NOMO-1 treated with dmso at 0.1 percent for 144 hours (cell line): ENCODE data around the gene ABL1.
A peak's percentile ranks its signal among the peaks of the same experiment; 100 is the strongest.
"Not testable (repeated sequence)": the region's sequence is repeated elsewhere in the genome, so short reads cannot be mapped to it uniquely, and the experiment has no call there.

Experiments
- DNase-seq: peaks from one replicate; lab custom pipeline; 2025; ENCODE audit not compliant: unreplicated experiment; lab: John Stamatoyannopoulos, UW

The ABL1 gene

DNA sequence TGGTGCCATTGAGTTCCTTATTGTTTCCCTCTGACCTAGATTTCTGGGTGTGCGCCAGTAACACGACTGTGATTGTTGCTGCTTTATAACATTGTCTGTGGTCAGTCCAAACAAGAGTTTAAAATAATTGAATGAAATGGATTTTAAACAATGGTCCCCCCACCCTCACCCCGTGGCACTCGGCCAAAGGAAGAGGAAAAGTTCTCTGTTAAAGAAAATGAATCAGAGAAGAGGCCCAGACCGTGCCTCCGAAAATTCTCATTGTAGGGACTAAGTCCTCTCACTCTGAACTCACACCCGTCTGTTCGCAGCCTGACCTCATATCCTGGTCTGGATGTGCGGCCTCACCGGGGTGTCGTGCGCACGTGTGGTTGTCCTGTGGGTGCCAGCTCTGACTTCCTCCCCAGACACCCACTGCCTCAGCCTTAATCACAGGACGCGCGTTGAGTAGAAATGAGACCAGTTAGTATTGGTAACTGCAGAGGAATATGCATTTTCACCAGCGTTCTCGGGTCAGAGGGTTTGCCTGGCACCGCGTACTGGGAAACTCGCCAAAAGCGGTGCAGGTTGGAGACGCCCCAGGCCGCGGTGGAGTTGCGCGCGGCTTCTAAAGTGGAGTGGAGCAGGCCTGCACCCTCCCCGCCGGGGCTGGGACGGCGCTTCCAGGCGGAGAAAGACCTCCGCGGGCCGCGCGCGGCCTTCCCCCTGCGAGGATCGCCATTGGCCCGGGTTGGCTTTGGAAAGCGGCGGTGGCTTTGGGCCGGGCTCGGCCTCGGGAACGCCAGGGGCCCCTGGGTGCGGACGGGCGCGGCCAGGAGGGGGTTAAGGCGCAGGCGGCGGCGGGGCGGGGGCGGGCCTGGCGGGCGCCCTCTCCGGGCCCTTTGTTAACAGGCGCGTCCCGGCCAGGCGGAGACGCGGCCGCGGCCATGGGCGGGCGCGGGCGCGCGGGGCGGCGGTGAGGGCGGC, at the start of gene ABL1:
Gene ABL1, plus strand, starts transcription at position 884 of the 966 bp plus-strand sequence. CDS start 193 bp downstream, outside the sequence.
- peak; percentile 81 for DNase-seq

DNA sequence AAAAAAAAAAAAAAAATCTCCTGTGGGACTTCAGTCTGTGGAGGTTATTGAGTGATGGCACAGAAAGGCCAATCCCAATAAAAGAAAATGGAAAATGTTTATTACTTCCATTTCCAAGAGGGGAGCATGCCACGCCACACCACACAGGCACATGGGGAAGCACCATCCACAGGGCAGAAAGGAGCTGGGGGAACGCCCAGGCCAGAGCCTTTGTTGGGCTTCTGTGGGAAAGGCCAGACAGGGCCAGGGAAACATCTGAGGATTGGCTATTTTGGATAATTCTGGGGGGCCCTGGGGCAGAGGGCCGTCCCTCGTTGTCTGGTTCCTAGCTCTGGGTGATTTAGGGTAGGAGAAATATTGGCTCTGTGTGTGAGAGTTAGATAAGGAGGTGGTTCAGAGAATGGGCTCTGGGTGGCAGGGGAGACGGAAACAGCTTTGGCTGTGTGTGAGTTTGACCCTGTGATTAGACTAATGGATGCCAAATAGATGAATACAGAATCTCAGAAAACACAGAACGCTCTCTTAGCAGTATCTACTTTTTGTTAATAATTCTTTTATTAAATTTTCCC, 49.0 kb upstream of the ABL1 start:
- no peak for DNase-seq

DNA sequence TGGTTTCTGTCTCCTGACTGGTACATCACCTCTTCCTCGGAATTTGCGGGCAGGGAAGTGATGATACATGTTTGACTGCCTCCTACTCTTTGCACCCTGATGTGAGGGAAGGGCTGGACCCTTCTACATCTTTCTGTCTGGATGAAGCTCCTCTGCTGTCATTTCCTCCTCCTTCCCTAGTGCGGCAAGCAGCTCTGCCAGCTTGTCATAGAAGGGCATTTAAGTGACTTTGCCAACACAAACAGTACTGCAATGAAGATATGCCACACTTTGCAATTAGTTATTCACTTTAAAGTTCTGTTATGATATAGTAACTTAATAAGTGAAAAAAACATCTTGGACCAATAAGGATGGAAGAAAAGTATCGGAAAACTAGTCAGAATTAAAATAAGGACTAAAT, 48.5 kb upstream of the ABL1 start:
- DNase-seq, result no peak

DNA sequence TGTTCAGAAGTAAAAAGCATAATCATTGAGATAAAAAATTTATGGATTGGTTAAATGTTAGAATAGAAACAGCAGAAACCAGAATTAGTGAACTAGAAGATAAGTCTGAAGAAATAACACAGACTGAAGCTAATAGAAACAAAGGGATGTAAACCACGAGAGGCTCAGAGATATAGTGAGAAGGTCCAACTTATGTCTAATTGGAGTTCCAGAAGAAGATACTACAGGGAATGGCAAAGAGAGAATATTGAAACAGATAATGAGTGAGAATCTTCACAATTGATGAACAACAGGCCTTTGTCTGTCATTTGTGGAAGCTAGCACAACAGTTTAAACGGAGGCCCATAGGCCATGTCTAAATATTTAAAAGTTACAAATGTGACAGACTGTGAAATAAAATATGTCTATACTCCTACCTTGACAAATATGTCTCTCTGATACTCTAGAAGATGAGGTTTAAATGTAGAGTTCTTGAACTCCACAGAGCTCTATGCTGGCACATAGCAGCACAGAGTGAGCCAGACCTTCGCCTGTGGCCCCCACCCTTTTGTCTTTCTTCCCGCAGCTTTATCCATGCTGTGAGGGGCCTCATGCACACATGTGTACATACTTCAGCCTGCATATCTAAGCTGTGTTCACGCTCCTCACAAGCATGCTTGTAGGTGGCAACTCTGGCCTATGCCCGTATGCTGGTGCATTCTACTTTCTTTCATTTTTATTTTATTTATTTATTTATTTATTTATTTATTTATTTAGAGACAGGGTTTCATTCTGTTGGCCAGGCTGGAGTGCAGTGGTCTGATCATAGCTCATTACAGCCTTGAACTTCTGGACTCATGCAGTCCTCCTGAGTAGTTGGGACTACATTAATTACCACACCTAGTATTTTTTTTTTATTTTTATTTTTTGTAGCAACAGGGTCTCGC, 45.0 kb upstream of the ABL1 start:
- no peak for DNase-seq

DNA sequence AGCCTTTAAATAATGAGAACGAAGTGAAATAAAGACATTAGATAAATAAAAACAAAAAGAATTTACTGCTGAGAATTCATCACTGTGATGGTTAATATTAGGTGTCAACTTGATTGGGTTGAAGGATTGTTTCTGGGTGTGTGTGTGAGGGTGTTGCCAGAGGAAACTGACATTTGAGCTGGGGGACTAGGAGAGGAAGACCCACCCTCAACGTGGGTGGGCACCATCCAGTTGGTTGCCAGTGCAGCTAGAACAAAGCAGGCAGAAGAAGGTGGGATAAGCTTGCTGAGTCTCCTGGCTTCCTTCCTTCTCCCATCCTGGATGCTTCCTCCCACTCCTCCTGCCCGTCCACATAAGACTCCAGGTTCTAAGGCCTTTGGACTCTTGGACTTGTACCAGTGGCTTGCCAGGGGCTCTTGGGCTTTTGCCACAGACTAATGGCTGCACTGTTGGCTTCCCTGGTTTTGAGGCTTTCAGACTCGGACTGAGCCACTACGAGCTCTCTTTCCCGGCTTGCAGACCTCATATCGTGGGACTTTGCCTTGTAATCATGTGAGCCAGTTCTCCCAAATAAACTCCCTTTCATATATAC, 43.7 kb upstream of the ABL1 start:
- DNase-seq, result no peak

DNA sequence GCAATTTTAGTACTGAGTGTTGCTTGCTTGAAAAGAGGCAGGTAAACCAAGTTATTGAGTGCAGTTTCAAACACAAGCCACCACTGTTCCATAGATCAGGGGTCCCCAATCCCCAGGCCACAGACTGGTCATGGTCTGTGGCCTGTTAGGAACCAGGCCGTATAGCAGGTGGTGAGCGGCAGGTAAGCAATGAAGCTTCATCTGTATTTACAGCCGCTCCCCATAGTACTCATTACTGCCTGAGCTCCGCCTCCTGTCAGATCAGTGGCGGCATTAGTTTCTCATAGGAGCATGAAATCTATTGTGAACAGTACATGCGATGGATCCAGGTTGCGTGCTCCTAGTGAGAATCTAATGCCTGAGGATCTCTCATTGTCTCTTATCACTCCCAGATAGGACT, 41.5 kb upstream of the ABL1 start:
- no peak for DNase-seq

DNA sequence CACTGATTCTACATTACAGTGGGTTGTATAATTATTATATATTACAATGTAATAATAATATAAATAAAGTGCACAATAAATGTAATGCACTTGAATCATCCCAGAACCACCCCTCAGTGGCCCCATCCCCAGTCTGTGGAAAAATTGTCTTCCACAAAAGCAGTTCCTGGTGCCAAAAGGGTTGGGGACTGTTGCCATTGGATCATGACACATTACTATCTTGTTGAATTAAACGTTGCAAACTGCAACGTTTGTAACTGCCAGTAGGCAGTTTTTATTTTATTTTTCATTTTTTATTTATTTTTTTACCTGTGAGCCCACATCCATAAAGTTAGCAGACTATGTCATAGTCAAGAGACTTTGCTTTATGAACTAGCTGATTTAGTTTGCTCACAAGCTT, 41.0 kb upstream of the ABL1 start:
- DNase-seq, result not testable (repeated sequence)

DNA sequence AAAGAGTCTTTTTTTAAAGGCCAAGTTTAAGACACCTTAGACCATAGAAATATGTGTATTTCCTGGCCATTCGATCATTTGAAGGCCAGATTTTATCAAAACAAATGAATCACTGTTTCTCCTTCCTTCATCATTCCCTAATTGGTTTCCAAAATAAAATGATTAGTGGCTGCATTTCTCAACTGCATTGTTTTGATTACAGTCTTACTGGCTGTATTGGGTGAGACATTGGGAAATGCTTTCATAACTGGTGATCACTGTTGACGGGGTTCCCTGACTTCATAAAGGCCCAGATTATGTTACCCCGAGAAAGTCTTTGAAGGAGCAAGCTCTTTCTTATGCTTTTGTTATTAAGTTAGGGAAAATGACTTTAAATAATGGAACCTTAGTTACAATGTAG, 40.6 kb upstream of the ABL1 start:
- DNase-seq, result not testable (repeated sequence)

DNA sequence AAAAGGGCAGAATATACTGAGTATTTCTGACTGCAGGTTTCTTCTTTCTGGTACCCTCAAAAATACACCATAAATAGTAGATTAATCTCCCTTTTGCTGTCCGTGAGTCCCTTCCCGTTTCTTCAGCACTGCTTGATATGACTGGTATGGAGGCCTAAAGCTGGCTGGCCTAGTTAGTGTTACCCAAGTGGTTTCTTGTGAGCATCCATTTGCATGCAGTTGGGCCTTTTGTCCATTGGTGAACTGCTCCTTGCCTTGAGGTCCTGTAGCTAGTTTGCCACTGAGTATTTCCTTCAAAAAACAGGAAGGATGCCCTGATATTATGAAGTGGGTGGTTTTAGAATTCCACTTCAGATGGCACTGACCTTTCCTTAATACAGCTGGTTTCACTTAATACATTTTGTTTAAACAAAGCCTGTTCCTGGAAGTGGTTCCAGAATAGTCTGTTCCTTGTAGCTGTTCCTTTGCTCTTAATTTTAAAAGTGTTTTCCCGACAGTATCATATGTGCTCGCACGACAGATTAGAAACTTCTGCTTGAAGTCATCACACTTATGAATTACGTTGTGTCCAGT, 40.0 kb upstream of the ABL1 start:
- DNase-seq, result no peak

DNA sequence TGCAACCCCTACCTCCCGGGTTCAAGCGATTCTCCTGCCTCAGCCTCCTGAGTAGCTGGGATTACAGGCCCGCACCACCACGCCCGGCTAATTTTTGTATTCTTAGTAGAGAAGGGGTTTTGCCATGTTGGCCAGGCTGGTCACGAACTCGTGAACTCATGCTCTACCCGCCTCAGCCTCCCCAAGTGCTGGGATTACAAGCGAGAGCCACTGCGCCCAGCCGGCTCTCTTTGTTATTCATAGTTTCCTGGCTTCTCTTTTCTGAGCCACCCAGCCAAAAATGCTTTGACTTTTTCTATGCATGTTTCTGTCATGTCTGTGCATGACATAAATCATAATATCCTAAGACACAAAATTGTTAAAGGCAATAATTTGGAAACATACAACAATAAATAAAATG, 31.9 kb upstream of the ABL1 start:
- not testable (repeated sequence) for DNase-seq

DNA sequence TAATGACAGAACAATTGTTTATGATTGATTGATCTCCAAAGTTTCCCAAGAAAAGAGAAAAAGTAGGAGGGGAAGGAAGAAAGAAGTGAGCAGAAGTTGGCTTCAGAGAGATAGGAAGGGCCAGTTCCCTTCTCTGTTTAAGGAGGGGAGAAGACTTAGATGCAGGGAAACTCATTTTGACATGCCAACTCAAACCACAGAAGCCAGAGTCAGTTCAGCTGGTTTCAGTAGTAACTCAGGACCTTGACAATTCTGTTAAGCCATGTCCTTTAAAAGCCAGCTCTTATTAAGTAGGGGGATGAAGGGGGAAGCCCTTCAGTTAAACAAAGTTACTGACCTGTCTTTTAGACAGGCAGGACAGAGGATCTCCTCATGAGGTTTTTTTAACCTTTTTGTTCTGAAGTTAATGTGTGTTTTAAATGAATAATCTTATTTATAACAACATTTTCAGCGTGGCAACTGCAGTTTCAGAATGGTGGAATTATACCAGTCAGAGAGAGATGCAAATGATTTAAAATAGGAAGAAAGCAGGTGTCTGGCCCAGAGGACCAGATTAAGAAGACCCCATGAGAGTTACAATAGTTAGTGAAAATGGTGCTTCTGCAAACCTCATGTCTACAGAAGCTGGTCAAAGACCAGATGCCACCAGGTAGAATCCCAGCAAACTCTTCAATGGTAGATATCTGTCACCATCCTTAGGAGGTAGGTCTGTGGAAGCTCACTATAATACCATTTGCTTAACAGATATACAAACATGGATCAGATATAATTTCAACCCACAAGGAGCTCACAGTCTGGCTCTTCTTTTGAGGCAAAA, 29.3 kb upstream of the ABL1 start:
- no peak for DNase-seq

DNA sequence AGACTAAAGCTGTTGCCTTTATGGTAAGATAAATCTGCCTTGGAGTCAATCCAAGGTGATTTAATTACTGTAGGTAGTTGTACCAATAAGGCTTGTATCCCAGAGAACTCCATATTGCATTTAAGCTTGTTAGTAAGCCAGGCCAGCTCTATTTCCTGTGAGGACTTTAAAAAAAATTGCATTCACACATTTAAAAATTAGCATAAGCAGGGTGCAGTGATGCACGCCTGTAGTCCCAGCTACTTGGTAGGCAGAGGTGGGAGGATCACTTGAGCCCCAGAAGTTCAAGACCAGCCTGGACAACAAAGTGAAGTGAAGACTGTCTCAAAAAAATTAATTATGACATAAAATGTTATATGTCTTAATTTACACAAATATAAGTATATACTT, 28.7 kb upstream of the ABL1 start:
- no peak for DNase-seq

DNA sequence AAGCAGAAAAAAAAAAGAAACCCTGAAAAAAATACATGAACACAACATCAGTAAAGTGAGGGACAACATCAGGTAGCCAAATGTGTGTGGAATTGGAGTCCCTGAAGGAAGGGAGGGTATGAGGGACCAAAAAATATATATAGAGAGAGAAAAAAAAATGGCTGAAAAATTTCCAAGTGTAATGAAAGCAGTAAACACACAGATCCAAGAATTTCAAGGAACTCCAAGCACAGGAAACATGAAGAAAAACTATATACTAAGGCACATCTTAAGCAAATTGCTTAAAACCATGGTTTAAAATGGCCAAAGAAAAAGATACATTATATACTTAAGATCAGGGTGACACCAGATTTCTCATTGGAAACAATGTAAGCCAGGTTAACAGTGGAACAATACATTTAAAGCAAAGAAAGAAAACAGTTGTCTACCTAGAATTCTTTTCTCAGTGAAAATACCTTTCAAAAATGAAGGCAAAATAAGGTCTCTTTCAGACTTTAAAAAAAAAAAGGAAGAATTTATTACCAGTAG, 24.4 kb upstream of the ABL1 start:
- no peak for DNase-seq

DNA sequence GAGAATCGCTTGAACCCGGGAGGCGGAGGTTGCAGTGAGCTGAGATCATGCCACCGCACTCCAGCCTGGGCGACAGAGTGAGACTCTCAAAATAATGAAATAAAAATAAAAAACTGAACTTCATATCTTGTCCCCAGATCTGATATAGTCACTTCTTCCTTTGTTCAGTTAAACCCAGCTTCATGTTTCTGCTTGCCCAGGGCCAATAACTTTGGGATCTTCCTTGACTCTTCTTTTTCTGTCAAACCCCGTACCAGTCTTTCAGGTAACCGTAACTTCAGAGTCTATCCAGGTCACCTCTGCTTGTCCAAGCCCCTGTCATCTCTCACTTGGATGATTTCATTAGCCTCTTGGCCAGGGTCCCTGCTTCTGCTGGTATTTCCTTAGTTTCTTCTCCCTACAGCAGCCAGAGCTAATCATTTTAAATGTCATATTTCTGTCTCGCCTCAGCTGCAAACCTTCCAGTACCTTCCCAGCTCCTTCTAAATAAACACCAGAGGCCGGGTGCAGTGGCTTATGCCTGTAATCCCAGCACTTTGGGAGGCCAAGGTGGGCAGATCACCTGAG, 19.7 kb upstream of the ABL1 start:
- no peak for DNase-seq

DNA sequence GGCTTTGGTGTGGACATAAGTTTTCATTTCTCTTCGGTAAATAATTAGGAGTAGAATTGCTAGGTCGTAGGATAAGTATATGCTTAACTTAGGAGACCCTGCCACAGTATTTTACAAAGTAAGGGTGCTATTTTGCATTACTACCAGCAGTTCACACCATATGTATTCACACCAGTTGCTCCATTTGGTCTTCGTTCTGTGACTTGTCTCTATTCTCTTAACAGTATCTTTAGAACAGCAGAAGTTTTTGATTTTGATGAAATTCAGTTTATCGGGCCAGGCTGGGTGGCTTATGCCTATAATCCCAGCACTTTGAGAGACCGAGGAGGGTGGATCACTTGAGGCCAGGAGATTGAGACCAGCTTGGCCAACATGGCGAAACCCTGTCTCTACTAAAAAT, 17.1 kb upstream of the ABL1 start:
- no peak for DNase-seq

DNA sequence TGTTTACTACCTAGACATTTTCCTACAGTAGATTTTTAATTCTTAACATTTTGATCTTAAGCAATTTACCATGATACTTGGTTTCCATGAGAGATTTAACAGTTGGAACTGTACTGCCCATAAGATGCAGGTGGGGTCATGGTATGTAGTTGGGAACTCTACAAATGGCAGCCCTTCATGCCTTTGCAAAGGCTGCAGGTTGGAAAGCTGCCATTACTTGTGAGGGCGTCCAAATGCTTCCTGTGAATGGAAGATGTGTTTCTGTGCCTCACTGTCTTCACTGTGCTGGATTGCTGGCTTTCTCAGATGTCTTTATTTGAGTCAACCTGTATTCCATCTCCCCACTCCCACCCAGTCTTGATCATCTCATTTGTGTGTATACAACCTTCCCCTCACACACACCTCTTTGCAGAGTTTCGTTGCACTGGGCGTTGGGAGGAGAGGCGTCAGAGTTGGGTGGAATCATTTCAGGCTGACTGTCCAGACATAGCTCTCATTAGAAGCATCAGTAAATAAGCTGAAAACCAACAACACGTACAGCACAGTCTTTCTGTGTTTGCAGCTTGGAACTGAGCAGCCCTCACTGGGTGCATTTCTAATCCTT, 14.8 kb upstream of the ABL1 start:
- no peak for DNase-seq

DNA sequence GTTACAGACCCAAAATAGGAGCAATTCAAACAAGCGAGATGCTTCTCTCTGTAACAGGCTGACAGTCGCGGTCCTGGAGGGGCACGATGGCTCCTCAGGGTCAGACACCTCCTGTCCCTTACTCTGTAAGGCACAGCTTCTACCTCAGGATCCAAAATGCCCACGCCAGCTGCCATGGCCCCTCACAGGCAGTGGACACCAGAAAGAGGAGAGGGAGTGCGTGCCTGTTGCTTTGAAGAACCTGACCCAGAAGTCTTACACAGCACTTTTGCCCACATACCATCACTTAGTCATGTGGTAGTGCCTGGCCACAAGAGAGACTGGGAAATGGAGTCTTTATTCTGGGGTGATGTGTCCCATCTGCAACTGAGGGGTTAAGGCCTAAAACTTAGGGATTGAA, 11.6 kb upstream of the ABL1 start:
- no peak for DNase-seq

DNA sequence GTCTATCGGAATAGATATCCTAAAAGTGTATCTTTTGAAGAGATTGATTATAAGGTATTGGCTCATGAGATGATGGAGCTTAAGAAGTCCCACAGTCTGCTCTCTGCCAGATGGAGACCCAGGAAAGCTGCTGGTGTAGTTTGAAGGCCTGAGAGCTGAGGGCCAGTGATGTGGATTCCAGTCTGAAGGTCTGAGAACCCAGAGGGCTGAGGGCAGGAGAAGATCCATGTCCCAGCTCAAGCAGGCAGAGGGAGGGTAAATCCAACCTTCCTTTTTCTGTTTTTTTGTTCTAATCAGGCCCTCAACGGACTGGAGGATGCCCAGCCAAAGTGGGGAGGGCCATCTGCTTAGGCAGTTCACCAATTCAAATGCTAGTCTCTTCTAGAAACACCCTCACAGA, 11.0 kb upstream of the ABL1 start:
- DNase-seq, result no peak
